HL-60 (cell line): Measurements from ENCODE around the gene ZNF747.

ENCODE experiments used
- DNase-seq, 2 experiments: peaks; one replicate each; pipeline ENCODE4 v3.0.0-alpha.2; 2010 to 2020; ENCODE audit warnings: low read depth in 1 of 2, low spot score in 1 of 2
- H3K27ac ChIP-seq: fragments of 250-450 bp; sonication (Bioruptor Pico); replicated peaks from 2 replicates; pipeline ENCODE4 v1.5.1; 2020; ENCODE audit warnings: mild to moderate bottlenecking, moderate library complexity
- H3K27me3 ChIP-seq: fragments of 250-450 bp; sonication (Bioruptor Pico); 2 replicates; pipeline ENCODE4 v1.5.1; 2021; ENCODE audit warnings: mild to moderate bottlenecking, moderate library complexity; ENCODE audit not compliant: insufficient read depth, poor library complexity, severe bottlenecking
- H3K4me3 ChIP-seq: replicated peaks from 2 replicates; pipeline ENCODE4 v1.5.1; 2011; ENCODE audit warnings: mild to moderate bottlenecking, control low read depth, low read length; ENCODE audit not compliant: insufficient read depth
- GABPA ChIP-seq: IDR thresholded peaks from 2 replicates; pipeline ENCODE4 v1.6.1; 2012; ENCODE audit warnings: low read depth
- POLR2AphosphoS5 ChIP-seq: IDR thresholded peaks from 2 replicates; pipeline ENCODE4 v1.6.1; 2012; ENCODE audit warnings: low read depth
- SPI1 ChIP-seq: IDR thresholded peaks from 2 replicates; pipeline ENCODE4 v1.6.1; 2012; ENCODE audit warnings: low read depth, mild to moderate bottlenecking, borderline replicate concordance
- TF ChIP-seq, protein P1 (sequence below): IDR thresholded peaks from one replicate; pipeline ENCODE4 v1.5.1; 2011; ENCODE audit warnings: low read length, control low read depth, inconsistent platforms; ENCODE audit not compliant: insufficient read depth
- TF ChIP-seq, protein P2 (sequence below): IDR thresholded peaks from 2 replicates; pipeline ENCODE4 v1.6.1; 2012; ENCODE audit warnings: low read depth; ENCODE audit not compliant: insufficient replicate concordance

The ZNF747 gene

DNA sequence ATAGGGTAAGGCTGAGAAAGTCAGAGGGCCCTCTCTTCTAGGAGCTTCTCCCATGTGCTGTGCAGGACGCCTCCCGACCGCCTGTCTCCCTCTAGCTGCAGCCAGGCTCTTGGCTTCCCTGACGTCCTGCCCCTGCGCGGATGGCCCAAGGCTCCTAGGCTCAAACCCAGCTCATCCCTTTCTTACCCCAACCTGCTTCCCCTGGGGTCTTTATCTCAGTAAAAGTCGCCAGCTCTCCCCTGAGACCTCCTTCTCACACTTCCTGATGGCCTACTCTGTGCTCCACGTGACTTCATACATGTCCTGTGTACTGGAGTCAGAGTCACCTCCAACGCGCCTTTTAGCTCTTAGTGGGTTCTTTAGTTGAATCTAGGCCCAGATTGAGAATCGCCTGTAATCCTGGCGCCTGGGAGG is 1.1 kb upstream of the ZNF747 start:
- DNase-seq = peak; percentile 64 to 86
- no peaks in the 10 kb centered on the region for H3K27me3 ChIP-seq
- peak overlapping the region; percentile 95 for H3K27ac ChIP-seq
- TF ChIP-seq, protein P1, sequence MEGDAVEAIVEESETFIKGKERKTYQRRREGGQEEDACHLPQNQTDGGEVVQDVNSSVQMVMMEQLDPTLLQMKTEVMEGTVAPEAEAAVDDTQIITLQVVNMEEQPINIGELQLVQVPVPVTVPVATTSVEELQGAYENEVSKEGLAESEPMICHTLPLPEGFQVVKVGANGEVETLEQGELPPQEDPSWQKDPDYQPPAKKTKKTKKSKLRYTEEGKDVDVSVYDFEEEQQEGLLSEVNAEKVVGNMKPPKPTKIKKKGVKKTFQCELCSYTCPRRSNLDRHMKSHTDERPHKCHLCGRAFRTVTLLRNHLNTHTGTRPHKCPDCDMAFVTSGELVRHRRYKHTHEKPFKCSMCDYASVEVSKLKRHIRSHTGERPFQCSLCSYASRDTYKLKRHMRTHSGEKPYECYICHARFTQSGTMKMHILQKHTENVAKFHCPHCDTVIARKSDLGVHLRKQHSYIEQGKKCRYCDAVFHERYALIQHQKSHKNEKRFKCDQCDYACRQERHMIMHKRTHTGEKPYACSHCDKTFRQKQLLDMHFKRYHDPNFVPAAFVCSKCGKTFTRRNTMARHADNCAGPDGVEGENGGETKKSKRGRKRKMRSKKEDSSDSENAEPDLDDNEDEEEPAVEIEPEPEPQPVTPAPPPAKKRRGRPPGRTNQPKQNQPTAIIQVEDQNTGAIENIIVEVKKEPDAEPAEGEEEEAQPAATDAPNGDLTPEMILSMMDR = peak; percentile 19
- TF ChIP-seq GABPA (no peak), SPI1 (no peak), POLR2AphosphoS5 (peak; percentile 76)
- TF ChIP-seq, protein P2, sequence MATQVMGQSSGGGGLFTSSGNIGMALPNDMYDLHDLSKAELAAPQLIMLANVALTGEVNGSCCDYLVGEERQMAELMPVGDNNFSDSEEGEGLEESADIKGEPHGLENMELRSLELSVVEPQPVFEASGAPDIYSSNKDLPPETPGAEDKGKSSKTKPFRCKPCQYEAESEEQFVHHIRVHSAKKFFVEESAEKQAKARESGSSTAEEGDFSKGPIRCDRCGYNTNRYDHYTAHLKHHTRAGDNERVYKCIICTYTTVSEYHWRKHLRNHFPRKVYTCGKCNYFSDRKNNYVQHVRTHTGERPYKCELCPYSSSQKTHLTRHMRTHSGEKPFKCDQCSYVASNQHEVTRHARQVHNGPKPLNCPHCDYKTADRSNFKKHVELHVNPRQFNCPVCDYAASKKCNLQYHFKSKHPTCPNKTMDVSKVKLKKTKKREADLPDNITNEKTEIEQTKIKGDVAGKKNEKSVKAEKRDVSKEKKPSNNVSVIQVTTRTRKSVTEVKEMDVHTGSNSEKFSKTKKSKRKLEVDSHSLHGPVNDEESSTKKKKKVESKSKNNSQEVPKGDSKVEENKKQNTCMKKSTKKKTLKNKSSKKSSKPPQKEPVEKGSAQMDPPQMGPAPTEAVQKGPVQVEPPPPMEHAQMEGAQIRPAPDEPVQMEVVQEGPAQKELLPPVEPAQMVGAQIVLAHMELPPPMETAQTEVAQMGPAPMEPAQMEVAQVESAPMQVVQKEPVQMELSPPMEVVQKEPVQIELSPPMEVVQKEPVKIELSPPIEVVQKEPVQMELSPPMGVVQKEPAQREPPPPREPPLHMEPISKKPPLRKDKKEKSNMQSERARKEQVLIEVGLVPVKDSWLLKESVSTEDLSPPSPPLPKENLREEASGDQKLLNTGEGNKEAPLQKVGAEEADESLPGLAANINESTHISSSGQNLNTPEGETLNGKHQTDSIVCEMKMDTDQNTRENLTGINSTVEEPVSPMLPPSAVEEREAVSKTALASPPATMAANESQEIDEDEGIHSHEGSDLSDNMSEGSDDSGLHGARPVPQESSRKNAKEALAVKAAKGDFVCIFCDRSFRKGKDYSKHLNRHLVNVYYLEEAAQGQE = no peak
- peak overlapping the region; percentile 56 for H3K4me3 ChIP-seq

DNA sequence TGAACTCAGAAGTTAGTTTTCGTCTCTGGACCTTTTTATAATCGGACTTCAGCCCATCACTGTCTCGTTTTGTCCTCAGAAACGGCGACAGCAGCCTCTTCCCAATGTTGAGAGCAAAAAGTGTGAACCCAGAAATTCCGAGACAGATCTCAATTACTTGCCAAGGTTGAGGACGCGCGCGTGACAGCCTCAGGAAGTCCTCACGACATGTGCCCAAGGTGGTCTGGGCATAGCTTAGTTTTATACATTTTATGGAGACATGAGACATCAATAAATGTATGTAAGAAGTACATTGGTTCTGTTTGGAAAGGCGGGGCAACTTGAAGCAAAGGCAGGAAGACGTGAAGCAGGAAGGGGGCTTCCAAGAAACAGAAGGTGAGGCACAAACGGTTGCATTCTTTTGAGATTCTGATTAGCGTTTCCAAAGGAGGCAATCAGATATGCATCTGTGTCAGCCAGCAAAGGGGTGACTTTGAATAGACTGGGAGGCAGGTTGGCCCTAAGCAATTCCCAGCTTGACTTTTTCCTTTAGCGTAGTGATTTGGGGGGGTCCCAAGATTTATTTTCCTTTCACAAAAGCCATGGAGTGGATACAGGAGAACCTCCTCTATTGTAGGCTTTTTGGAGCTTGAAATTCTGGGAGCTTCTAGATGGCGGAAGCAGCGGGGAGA is 583 bp upstream of the ZNF747 start:
- no peak for DNase-seq
- peak overlapping the region; percentile 95 for H3K27ac ChIP-seq
- no peaks in the 10 kb centered on the region for H3K27me3 ChIP-seq
- H3K4me3 ChIP-seq = peak overlapping the region; percentile 56
- TF ChIP-seq, protein P1 = no peak
- TF ChIP-seq, protein P2 = peak; percentile 62
- no peak for TF ChIP-seq SPI1
- TF ChIP-seq POLR2AphosphoS5 = peak; percentile 84; the same call in 1 of the 2 replicates
- no peak for TF ChIP-seq GABPA

DNA sequence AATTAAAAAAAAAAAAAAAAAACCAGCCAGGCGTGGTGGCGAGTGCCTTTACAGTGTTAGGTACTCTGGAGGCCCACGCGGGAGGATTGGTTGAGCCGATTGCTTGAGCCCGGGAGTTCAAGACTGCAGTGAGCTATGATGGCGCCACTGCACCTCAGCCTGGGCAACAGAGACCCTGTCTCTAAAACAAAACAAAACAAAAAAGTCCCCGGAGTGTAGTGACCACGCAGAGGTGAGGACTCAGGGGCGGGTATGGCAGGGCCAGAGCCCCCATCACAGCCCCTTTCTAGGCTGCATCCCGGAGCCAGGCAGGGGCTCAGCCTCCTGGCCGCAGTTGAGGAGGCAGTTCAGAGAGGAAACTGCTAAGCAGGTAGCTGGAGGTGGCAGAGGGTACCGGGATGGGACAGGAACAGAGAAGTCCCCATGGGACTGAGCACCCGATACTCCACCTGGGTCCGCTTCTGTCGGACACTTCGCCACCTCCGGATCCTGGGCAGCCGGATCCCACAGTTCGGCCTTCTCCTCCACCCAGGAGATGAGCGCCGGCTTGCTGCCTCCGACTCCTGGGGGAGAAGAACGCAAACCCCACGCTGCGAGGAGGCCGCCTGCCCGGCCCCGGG is 800 bp downstream of the ZNF747 start:
- DNase-seq = peak in 1 of 2 experiments; percentile 36
- H3K27me3 ChIP-seq = no peaks in the 10 kb centered on the region
- peak overlapping the region; percentile 56 for H3K4me3 ChIP-seq
- peak overlapping the region; percentile 95 for H3K27ac ChIP-seq
- TF ChIP-seq GABPA (no peak), POLR2AphosphoS5 (no peak), SPI1 (no peak)
- TF ChIP-seq, protein P1 = no peak
- TF ChIP-seq, protein P2 = no peak
